Liver (tissue), 3 donors: ENCODE results near the gene CSNK2B.

Experiments
- FOXA1 ChIP-seq: IDR thresholded peaks from 2 replicates; pipeline ENCODE4 v1.6.1; 2016; ENCODE audit warnings: antibody characterized with exemption
- GABPA ChIP-seq, 2 donors: IDR thresholded peaks in 1 of 2; conservative IDR thresholded peaks in 1 of 2; 2 replicates each; pipeline ENCODE4 v1.6.1; 2016; ENCODE audit warnings: antibody characterized with exemption in 2 of 2, mild to moderate bottlenecking in 1 of 2, moderate library complexity in 1 of 2
- HNF4A ChIP-seq, 2 donors: conservative IDR thresholded peaks; 2 replicates each; pipeline ENCODE4 v1.6.1; 2016; ENCODE audit warnings: antibody characterized with exemption in 2 of 2, mild to moderate bottlenecking in 2 of 2
- RAD21 ChIP-seq, 2 donors: IDR thresholded peaks; 2 replicates each; pipeline ENCODE4 v1.6.1; 2016; ENCODE audit warnings: antibody characterized with exemption in 2 of 2, mild to moderate bottlenecking in 2 of 2
- SP1 ChIP-seq: IDR thresholded peaks from 2 replicates; pipeline ENCODE4 v1.6.1; 2018; ENCODE audit warnings: antibody characterized with exemption, mild to moderate bottlenecking
- TAF1 ChIP-seq: conservative IDR thresholded peaks from 2 replicates; pipeline ENCODE4 v1.6.1; 2016; ENCODE audit warnings: antibody characterized with exemption, mild to moderate bottlenecking
- TF ChIP-seq, protein P1 (sequence below): fragments of 150-350 bp; IDR thresholded peaks from 2 replicates; pipeline ENCODE4 v1.5.1; 2017; ENCODE audit warnings: improper control_type of control experiment, low read depth, low read length; ENCODE audit not compliant: missing input control
- TF ChIP-seq, protein P2 (sequence below): IDR thresholded peaks from 2 replicates; pipeline ENCODE4 v1.6.1; 2016; ENCODE audit warnings: antibody characterized with exemption
- donor health status: healthy.
- donor health status: healthy.

DNA sequence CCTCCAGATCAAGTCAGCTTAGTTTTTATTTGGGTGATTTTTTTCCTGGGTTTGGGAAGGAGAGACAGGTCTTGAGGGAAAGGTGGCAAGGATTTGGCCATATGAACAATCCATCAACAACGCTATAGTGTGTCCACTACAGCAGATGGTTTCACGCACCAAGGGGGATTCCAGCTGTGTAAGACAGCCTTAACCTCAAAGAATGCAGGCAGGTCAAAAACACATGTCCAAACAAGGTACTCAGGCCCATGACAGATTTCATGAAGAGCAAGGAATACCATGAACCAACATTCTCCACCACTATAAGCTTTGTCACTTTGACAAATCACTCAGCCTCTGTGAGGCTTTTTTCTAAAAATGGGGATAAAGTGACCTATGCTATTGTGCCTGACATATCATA is 48.9 kb upstream of the CSNK2B start:
- TF ChIP-seq, protein P1, sequence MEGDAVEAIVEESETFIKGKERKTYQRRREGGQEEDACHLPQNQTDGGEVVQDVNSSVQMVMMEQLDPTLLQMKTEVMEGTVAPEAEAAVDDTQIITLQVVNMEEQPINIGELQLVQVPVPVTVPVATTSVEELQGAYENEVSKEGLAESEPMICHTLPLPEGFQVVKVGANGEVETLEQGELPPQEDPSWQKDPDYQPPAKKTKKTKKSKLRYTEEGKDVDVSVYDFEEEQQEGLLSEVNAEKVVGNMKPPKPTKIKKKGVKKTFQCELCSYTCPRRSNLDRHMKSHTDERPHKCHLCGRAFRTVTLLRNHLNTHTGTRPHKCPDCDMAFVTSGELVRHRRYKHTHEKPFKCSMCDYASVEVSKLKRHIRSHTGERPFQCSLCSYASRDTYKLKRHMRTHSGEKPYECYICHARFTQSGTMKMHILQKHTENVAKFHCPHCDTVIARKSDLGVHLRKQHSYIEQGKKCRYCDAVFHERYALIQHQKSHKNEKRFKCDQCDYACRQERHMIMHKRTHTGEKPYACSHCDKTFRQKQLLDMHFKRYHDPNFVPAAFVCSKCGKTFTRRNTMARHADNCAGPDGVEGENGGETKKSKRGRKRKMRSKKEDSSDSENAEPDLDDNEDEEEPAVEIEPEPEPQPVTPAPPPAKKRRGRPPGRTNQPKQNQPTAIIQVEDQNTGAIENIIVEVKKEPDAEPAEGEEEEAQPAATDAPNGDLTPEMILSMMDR = no peak
- TF ChIP-seq HNF4A (conservative IDR thresholded peaks at IDR 0.05) (no peak), RAD21 (IDR thresholded peaks at IDR 0.05) (no peak), TAF1 (no peak), FOXA1 (no peak), SP1 (no peak), GABPA (IDR thresholded peaks at IDR 0.05 in 1 of 2, conservative IDR thresholded peaks at IDR 0.05 in 1 of 2) (no peak)
- TF ChIP-seq, protein P2, sequence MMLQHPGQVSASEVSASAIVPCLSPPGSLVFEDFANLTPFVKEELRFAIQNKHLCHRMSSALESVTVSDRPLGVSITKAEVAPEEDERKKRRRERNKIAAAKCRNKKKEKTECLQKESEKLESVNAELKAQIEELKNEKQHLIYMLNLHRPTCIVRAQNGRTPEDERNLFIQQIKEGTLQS = no peak
